Fibroblast of the aortic adventitia (primary cell): ENCODE measurements around the gene SLC16A13. TPM values are rescaled to one million over a fixed set of nuclear protein-coding genes. Genes with fewer than 3 reads are reported as not detected.

Source experiments
- DNase-seq: peaks from one replicate; pipeline ENCODE4 v3.0.0-alpha.2; 2010; ENCODE audit warnings: low read depth
- H3K4me3 ChIP-seq: 2 replicates; pipeline ENCODE4 v1.5.1; 2011; ENCODE audit warnings: low read depth, mild to moderate bottlenecking, control low read depth, low read length, moderate library complexity
- total RNA-seq: library from RNA; depleted of rRNA; stranded (reverse); fragments of >200 nt; gene quantifications from 2 replicates; pipeline ENCODE4 v1.2.3, GENCODE V29; 2012; ENCODE audit warnings: low replicate concordance
- TF ChIP-seq, protein P1 (sequence below): IDR thresholded peaks from 2 replicates; pipeline ENCODE4 v1.5.1; 2011; ENCODE audit warnings: mild to moderate bottlenecking, low read length, control low read depth, inconsistent platforms; ENCODE audit not compliant: insufficient read depth

Gene SLC16A13
- total RNA-seq, 1 donor, result 0.72 TPM

DNA sequence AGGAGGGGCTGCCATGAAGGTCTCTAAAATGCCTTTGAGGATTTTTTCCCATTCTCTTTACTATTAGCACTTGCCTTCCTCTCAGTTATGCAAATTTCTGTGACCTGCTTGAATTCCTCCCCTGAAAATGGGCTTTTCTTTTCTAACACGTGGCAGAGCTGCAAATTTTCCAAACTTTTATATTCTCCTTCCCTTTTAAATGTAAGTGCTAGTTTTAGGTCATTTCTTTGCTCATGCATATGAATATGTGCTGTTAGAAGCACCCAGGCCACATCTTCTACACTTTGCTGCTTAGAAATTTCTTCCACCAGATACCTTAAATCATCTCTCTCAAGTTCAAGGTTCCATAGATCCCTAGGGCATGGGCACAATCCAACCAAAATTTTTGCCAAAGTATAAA is 32.5 kb downstream of the SLC16A13 start:
- DNase-seq, result no peak
- TF ChIP-seq, protein P1, sequence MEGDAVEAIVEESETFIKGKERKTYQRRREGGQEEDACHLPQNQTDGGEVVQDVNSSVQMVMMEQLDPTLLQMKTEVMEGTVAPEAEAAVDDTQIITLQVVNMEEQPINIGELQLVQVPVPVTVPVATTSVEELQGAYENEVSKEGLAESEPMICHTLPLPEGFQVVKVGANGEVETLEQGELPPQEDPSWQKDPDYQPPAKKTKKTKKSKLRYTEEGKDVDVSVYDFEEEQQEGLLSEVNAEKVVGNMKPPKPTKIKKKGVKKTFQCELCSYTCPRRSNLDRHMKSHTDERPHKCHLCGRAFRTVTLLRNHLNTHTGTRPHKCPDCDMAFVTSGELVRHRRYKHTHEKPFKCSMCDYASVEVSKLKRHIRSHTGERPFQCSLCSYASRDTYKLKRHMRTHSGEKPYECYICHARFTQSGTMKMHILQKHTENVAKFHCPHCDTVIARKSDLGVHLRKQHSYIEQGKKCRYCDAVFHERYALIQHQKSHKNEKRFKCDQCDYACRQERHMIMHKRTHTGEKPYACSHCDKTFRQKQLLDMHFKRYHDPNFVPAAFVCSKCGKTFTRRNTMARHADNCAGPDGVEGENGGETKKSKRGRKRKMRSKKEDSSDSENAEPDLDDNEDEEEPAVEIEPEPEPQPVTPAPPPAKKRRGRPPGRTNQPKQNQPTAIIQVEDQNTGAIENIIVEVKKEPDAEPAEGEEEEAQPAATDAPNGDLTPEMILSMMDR, result no peak
- no peak overlapping the region for H3K4me3 ChIP-seq

DNA sequence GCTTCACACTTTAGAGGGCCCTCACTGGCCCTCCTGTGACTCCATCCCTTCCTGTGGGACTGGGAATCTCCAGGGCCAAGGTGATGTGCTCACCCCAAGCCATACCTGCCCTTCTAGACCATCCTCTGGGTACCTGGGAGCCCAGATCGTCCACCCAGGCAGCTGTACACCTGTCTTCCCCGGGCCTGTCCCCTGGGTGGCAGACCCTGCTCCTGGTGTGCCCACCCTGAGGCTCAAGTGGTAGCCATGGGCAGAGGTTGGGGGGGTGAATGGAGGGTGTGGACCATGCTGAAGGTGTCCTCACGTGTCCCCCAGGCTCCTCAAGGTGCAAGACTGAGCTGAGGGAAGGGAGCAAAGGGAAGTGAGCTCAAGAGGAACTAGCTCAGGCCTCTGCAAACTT is 34.9 kb downstream of the SLC16A13 start:
- H3K4me3 ChIP-seq, result no peak overlapping the region
- DNase-seq, result no peak
- TF ChIP-seq, protein P1, result no peak

DNA sequence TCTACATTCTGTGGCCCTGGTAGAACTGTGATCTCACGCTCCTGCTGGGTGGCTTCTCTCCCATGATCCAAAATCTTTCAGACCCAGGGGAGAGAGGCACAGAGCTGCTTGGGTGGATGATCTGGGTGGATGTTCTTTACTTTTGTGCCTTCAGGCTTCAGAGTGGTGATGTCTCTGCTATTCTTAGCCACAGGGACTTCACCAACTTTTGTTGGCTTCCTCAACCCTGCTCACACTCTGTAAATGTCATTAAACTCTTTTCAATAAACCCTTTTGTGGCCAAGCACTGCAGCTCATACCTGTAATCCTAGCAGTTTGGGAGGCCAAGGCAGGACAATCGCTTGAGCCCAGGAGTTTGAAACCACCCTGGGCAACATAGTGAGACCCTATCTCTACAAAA is 36.6 kb downstream of the SLC16A13 start:
- H3K4me3 ChIP-seq, result no peak overlapping the region
- TF ChIP-seq, protein P1, result no peak
- no peak for DNase-seq

DNA sequence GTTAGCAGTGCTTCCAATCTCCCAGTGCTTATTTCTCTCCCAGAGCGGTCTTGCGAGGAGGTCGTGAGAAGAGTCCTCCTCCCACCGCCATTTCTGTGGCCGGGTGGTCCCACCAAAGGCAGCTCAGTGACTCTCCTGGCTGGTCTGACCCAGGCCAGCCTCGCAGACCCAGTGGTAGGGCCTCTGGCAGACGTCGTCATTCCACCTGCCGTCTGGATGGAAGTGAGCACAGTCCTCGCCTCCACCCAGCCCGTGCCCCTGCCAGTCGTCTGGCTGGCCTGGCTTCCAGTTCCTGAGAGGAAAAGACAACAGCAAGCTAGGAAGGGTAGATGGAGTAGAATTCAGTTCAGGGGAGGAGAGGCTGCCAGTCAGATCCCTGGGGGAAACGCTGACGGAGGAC is 39.1 kb downstream of the SLC16A13 start:
- TF ChIP-seq, protein P1, result no peak
- no peak for DNase-seq
- H3K4me3 ChIP-seq, result no peak overlapping the region

DNA sequence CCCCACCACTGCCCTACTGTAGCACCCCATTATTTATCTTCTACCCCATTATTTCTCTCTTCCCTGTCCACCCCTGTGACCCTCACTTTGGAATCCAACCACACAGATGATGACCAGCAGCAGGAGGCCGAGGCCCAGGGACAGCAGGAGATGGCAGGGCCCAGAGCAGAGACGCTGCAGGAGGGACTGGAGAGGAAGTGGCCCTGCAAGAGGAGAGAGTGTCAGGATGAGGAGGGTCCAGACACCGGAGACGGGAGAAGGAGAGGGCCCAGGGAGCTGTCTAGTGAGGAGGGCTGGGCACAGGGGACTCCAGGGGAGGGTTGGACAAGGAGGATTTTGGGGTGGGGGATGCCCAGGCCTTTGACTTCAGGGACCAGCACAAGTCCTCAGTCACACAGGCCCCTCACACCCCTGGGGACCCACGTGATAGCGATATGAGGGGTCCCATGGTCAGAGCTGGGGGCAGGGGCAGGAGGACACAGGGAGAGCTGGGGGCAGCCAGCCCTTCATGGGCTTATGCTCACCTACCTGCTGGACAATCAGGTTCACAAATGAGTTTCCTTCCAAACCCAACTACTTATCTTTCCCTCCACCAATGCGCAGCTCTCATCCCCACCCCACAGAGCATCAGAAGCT is 42.2 kb downstream of the SLC16A13 start:
- DNase-seq, result no peak
- TF ChIP-seq, protein P1, result no peak
- no peak overlapping the region for H3K4me3 ChIP-seq

DNA sequence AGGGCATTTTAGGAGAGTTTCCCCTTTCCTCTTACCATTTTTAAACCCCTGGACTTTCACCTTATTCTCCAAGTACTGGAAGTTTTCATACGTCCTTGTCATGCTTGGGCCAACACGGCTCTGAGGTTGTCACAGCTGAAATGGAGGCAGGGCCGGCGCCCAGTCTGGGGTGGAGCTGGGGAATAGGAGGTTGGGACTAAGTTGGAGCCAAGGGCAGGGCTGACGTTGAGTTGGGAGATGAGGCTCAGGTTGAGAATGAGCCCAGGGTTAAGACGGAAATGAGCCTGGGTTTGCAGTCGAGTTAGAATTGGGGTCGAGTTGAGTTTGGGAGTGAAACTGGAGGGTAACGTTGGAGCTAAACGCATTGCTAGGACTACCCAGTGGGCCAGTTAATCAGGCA is 42.9 kb downstream of the SLC16A13 start:
- TF ChIP-seq, protein P1, result no peak
- DNase-seq, result no peak
- H3K4me3 ChIP-seq, result no peak overlapping the region
